CD4-positive, alpha-beta T cell treated with Interleukin-6 at 100 ng/mL for 8 hours (primary cell): Measurements from ENCODE around the gene ARHGAP15.

Experiments
- DNase-seq: peaks from one replicate; pipeline ENCODE4 v3.0.0-alpha.2; 2020; ENCODE audit warnings: mixed read lengths, low spot score

Gene ARHGAP15

DNA sequence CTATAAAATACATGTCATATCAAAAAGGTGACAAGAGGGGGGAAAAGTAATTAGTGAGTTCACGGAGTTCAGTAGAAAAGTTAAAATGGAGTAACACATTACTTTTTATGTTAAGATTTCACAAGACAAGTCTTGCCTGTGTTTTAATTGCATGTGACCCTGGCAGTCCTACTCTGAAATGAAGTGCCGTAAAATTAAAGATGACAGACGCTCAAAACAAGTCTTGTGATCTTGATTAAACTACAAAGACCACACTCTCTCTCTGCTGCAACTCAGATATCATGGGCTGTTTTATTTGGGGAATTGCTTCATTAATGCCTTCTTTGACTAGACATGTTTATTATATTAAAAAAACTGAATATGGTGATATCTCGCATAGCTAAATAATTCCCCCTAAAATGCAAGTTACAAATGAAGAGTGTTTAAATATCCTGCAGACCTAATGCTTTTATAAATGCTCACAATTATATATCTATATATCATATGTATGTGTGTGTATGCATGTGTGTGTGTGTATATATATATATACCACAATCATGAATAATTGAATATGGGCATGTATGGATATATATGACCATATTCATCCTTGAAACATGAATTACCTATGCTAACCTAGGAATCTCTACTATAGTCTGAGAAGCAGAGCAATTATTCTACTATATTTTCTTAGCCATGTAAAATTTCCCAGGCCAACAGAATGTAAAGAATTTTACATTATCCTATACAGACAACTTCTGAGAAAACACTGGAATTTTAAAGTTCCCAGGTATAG, 647.5 kb downstream of the ARHGAP15 start:
- no peak for DNase-seq

DNA sequence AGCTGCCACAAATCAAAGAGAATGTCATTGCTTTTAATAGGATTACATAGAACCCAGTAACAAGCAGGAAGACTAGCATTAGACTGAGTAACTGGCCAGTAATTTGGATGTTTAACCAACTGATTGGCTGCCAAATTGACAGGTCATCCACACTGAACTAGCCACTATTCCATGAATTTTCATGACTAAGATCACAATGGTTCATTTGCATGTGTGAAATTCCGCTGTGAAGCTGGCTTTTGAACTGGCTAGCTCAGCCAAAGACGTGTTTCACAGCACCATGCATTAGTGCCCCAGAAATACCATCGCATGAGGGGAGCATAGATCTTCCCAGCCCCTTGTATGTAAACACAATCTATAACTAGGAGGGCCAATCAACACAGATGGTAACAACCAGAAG, 649.8 kb downstream of the ARHGAP15 start:
- no peak for DNase-seq

DNA sequence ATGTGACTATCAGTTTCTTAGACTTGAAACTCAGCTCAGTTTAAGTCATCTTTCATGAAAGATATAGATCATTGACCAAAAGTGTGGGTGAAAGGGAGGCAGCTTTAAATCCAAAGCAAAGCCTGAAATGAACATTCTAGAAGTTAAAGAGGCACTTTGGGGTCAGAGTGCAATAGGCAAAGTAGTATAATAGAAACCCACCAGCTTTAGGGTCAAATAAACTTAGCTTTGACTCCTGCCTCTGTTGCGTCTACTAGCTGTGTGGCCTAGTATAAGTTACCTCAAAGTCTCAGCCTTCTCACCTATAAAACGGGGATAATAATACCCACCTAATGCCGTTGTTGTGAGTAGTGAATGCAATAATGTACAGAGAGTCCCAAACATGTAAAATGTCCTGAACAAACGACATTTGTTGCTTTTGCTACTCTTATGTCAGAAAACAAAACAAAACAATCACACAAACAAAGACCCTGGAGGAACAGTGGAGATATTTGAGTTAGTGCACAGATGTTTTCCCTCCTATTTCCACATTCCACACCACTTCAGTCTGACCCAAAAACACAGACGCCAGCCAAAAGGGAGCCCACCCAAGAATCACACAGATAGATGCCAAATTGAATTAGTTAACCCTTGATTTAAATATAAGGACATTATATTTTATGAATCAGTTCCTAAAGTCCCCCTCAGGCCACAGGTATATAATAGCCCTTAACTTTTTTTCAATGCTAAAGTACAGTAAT, 657.0 kb downstream of the ARHGAP15 start:
- no peak for DNase-seq

DNA sequence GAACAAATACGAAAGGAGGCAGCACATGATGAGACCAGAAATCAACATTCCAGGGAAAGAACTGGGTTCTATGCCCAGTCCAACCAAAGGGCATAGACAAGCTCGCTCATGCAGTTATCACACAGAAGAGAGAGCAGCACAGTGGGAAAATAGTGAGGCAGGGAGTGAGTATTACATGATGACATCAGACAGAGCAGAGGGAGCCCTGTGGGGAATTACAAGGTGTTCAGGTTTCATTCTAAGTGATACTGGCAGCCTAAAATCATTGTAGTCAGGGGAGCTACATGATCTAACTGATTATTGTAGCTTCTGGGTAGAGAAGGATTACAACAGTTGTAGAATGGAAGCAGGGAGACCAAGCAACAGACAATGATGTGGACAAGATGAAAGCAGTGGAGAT, 658.5 kb downstream of the ARHGAP15 start:
- no peak for DNase-seq

DNA sequence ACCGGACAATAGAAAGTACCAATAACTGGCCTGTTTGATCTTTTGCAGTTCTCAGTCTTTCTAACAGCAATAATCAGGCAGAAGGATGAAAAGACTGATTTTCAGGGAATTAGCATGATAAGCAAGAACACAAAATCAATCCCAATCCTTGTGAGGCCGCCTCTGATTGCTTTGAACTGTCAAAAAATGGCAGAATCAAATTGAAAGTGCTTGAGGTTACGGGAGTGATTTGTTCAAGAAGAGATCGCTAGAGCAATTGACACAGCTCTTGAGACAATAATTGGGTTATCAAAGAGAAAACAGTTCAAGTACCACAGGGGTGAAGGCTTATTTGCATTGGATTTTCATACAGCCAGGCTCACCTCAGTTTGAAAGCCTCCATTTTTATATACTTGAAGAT, 663.4 kb downstream of the ARHGAP15 start:
- DNase-seq, result no peak

DNA sequence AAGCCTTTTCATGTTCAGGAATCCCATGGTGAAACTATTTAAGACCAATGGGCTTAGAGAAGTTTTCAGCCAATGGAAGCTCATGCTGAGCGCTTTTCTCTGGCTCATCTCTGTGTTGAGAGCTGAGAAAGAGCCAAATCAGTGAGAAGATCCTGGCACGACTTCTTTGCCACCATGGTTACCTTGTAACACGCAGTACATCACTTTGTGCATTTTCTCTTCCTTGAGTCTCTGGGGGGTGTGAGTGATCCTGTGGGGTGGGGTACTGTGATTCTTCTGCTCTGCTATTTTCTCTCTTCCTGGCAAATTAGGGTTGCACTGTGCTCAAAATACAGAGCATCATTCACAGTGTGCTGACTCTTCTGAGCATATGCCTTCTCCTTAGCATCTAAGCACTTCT, 664.2 kb downstream of the ARHGAP15 start:
- no peak for DNase-seq

DNA sequence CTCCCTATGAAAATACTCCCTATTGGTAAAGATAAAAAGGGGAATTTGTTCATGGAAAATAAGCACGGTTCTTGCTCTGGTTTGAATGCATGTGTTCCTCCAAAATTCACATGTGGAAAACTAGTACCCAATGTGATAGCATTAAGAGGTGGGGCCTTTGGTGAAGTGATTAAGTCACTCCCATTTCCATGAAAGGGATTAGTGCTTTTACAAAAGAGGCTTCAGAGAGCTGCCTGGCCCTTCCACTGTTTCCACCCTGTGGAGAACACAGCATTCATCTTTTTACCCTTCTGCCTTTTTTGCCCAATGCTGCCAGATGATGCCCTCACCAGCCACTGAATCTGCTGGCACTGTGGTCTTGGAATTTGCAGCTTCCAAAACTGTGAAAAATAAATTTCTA, 666.8 kb downstream of the ARHGAP15 start:
- DNase-seq, result no peak

DNA sequence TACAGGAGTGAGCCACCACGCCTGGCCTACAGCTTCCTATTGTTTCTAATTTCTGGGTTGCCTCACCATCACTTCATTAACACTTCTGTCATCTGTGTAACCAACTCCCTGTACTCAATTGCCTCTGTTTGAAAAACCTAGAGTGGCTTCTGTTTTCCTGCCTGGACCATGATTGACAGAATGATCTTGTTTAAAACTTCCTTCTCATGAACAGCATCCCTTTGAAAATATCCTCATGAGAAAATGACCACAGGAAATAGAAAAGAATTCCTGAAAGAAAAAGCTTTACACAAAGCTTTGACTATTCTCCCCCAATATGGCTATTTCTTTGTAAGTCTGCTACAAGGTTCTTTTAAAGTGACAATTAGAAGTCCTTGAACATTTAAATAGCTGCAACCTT, 672.3 kb downstream of the ARHGAP15 start:
- no peak for DNase-seq

DNA sequence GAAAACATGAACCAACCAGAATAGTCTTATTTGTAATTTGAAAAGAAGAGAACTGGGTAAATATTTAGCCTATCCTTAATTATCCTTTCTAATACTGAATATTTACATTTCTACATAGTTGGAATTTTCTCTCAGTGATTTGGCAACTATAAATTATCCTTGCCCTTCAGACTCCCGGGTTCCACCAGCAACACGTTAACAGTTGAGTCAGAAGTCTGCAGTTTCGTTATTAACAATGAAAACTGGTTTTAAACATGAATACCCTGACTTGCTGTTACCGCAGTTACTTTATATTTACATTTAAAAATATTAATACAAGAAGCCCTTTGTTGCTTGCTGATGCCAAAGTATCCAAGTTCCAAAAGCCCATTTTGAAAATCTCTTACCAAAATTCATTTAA, 673.0 kb downstream of the ARHGAP15 start:
- no peak for DNase-seq

DNA sequence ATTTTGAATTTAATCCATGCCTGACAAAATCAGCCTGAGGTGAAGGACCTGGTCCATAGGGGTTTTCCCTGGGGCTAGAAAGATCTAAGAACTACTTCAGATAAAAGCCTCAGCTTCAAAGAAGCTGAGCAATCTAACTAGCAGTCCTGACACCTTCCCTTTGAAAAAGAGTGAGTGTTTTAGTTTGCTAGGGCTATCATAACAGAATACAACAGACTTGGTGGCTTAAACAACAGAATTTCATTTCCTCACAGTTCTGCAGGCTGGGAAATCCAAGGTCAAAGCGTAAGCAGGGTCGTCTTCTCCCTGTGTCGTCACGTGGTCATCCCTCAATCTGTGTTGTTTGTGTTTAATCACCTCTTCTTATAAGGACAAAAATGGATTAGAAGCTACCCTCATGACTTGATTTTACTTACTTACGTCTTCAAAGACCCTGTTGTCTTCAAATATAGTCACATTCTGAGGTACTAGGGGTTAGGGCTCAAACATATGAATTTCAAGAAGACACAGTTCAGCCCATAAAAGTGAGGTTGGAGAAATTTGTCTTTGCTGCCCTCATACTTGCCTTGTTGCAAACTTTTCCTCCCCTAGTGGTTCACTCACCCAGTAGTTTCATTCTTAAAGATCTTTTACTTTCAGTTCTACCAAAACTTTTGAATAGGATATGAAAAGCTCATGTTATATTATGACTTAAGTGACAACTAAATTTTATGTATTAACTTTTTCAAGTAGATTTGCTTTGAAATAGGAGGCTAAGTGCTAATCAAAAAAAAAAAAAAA, 673.8 kb downstream of the ARHGAP15 start:
- DNase-seq, result no peak

DNA sequence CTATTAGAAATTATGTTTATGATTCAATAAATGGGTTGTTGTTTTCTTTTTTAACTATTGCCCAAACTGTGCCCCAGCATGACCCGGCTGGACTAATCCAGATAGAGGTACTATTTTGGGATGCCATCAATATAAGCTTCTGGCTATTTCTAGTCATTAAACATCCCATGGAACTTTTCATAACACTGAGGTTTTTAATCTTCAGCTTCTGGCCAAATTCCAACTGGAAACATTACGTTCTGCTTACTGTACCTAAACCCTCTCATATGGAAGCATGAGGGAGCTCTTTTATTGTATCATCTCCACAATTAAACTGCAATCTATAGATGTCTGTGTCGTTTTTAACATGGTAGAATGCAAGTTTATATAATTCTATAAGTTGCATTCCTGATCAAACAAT, 674.7 kb downstream of the ARHGAP15 start:
- DNase-seq, result no peak

DNA sequence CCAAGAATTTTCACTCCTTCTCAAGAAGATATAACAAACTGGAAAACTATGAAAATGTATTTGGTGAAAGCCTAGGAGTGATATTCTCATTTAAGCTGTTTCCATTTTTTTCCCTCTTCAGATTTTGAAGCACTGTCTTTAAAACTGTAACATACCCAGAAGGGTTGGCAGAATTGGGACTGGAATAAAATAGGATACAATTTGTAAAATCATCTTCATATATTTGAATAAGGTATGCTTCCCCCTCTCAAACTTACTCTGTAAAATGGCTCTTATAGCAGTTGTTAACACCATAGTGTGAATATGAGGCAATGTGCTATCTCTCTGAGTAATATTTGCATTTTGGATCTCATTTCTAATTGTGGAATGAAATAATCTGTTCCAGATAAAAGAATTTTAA, 676.4 kb downstream of the ARHGAP15 start:
- DNase-seq, result no peak

DNA sequence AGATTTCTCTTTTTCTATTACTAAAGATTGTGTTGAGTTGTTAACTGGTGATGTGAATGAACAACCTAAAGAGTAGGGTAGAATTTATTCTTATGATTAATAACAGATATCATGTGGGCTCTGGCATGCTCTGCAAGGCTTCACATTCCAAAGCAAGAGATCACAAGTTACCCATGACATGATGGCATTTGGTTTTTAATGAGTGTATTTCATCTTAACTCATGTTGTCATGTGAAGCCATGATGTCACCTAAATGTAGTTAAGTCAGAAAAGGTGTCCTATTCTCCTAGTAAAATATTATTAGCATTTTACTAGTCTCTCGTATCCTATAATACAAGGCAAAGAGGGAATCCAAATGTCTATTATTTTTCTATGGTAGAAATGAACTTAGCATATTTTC, 678.0 kb downstream of the ARHGAP15 start:
- DNase-seq, result no peak

DNA sequence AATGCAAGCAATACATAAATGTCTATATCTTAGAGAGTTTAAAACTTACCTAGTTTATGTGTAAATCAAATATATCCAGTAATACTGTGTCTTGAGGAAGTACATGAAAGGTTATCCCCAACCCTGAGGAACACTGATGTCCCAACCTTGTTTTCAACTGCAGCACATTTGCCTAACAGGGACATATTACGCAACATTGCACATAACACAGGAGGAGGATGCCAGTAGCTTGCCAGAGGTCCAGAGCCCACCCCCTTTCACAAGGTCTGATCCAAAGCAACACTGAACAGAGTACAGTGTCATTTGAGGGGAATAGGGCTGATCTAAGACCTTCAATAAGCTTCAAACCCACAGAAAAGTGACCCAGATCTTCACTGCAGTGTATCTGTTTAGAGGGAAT, 678.5 kb downstream of the ARHGAP15 start:
- no peak for DNase-seq

DNA sequence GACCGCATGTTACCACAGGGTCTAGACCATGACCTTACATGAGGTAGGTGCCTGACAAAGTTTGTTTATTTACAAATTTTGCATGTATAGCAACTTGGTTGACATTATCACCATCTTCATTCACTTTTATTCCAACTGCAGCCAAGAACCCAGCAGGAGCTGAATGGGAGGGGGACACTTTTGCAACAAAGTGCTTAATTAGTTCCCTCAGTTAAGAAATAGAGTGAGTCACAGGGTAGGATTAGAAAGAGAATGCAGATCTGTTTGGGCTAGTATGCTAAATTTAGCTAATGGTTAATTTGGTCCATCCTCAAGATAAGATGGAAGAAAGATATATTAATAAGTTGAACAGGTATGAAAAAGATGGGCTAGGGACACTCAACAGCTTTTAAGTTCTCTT, 678.9 kb downstream of the ARHGAP15 start:
- no peak for DNase-seq

DNA sequence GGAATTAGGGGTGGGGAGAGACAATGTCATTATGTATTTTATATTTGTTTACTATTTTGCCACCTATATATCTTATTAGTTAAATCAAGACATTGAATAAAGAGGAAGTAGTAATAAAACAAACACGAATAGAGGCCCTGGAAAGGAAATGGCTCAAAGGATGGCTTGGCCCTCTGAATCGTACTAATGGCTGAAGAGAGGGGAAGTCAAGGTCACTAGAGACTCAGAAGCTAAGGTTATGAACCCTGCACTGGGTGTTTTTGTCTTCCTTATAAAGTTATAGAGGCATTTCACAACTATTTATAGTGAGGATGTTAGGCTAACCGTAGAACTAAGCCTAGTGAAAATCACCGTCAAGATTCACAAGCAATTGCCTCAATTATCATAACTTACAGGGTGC, 685.9 kb downstream of the ARHGAP15 start:
- DNase-seq, result no peak

DNA sequence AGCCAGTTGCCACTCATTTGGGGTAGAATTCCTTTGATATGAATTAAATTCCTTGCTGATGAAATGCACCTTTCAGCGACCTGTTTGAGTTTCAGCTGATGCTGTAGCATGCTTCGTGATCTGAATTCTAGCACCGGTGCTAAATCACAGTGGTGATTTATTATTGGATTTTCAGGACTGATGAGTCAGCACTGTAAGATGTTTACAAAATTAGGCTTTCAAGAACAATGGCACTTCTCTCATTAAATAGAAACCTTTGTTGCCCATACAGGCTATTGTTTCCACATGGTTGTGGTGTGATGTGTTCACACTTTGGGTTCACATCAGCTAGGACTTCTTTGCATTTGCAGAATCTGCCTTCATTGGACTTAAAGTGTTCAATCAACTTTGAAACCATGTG, 687.7 kb downstream of the ARHGAP15 start:
- DNase-seq, result no peak
